SK-N-SH treated with all-trans-retinoic acid at 6 μM for 48 hours (cell line): ENCODE data around the gene SURF4.

Experiments used
- ARNTL ChIP-seq: fragments of 450-650 bp; formaldehyde crosslinking; IDR thresholded peaks from 2 replicates; pipeline ENCODE4 v1.5.0; 2020; ENCODE audit warnings: low read depth, mild to moderate bottlenecking, moderate library complexity, borderline replicate concordance
- CSRNP3 ChIP-seq: fragments of 250-450 bp; sonication (Bioruptor Pico); IDR thresholded peaks from 2 replicates; pipeline ENCODE4 v1.5.1; 2021; ENCODE audit warnings: mild to moderate bottlenecking, moderate library complexity
- GLIS3 ChIP-seq: fragments of 250-450 bp; sonication (Bioruptor Pico); IDR thresholded peaks from 2 replicates; pipeline ENCODE4 v1.5.0; 2020; ENCODE audit warnings: mild to moderate bottlenecking, moderate library complexity
- ISL1 ChIP-seq: fragments of 250-450 bp; sonication (Bioruptor Pico); IDR thresholded peaks from 2 replicates; pipeline ENCODE4 v2.1.2; 2022; ENCODE audit warnings: mild to moderate bottlenecking, moderate library complexity
- RARB ChIP-seq: fragments of 250-450 bp; sonication (Bioruptor Pico); IDR thresholded peaks from 2 replicates; pipeline ENCODE4 v1.8.0; 2021; ENCODE audit warnings: mild to moderate bottlenecking, moderate library complexity
- SNAI2 ChIP-seq: fragments of 250-450 bp; sonication (Bioruptor Pico); IDR thresholded peaks from 2 replicates; pipeline ENCODE4 v1.5.0; 2020; ENCODE audit warnings: mild to moderate bottlenecking, moderate library complexity
- TOX ChIP-seq: fragments of 250-450 bp; sonication (Bioruptor Pico); IDR thresholded peaks from 2 replicates; pipeline ENCODE4 v1.8.0; 2021; ENCODE audit warnings: mild to moderate bottlenecking, moderate library complexity, borderline replicate concordance
- ZFP3 ChIP-seq: fragments of 250-450 bp; sonication (Bioruptor Pico); IDR thresholded peaks from 2 replicates; pipeline ENCODE4 v1.5.0; 2020; ENCODE audit warnings: mild to moderate bottlenecking, moderate library complexity
- ZNF70 ChIP-seq: fragments of 450-650 bp; formaldehyde crosslinking; IDR thresholded peaks from 2 replicates; pipeline ENCODE4 v1.5.0; 2020; ENCODE audit warnings: mild to moderate bottlenecking, moderate library complexity
- ZNF8 ChIP-seq: fragments of 450-650 bp; formaldehyde crosslinking; IDR thresholded peaks from 2 replicates; pipeline ENCODE4 v1.5.0; 2020; ENCODE audit warnings: mild to moderate bottlenecking, moderate library complexity
- TF ChIP-seq, protein P1 (sequence below): fragments of 250-450 bp; sonication (Bioruptor Pico); IDR thresholded peaks from 2 replicates; pipeline ENCODE4 v1.5.1; 2020; ENCODE audit warnings: low read depth, mild to moderate bottlenecking, moderate library complexity
- TF ChIP-seq, protein P2 (sequence below): fragments of 250-450 bp; sonication (Bioruptor Pico); IDR thresholded peaks from 2 replicates; pipeline ENCODE4 v1.8.0; 2020; ENCODE audit warnings: mild to moderate bottlenecking, moderate library complexity, borderline replicate concordance
- TF ChIP-seq, protein P3 (sequence below): fragments of 250-450 bp; sonication (Bioruptor Pico); IDR thresholded peaks from 2 replicates; pipeline ENCODE4 v1.5.0; 2020; ENCODE audit warnings: mild to moderate bottlenecking, moderate library complexity

DNA sequence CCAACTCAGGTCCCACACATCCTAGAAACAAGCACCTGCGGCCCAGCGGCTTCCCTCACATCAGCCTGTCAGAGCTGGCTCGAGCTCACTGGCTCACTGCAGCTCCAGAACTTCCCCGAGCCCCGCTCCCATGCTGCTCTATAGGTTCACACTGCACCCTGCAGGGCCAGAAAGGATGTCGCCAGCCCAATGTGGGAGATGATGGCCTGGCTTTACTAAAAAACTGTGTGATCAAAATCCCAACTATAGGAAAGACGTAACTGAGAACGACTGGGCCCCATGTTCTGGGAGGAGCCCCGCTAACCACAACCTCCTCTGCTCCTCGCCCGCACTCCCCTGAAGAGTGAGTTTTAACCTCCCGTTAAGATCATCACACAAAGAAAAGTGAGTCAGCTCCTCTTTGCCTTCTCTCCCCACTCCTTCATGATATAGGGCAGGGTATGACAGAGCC, 4.6 kb downstream of the SURF4 start:
- TF ChIP-seq, protein P1, sequence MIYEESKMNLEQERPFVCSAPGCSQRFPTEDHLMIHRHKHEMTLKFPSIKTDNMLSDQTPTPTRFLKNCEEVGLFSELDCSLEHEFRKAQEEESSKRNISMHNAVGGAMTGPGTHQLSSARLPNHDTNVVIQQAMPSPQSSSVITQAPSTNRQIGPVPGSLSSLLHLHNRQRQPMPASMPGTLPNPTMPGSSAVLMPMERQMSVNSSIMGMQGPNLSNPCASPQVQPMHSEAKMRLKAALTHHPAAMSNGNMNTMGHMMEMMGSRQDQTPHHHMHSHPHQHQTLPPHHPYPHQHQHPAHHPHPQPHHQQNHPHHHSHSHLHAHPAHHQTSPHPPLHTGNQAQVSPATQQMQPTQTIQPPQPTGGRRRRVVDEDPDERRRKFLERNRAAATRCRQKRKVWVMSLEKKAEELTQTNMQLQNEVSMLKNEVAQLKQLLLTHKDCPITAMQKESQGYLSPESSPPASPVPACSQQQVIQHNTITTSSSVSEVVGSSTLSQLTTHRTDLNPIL: no peak
- no peak for TF ChIP-seq ZNF8
- no peak for TF ChIP-seq SNAI2 (CRISPR knock-in tag)
- TF ChIP-seq, protein P2, sequence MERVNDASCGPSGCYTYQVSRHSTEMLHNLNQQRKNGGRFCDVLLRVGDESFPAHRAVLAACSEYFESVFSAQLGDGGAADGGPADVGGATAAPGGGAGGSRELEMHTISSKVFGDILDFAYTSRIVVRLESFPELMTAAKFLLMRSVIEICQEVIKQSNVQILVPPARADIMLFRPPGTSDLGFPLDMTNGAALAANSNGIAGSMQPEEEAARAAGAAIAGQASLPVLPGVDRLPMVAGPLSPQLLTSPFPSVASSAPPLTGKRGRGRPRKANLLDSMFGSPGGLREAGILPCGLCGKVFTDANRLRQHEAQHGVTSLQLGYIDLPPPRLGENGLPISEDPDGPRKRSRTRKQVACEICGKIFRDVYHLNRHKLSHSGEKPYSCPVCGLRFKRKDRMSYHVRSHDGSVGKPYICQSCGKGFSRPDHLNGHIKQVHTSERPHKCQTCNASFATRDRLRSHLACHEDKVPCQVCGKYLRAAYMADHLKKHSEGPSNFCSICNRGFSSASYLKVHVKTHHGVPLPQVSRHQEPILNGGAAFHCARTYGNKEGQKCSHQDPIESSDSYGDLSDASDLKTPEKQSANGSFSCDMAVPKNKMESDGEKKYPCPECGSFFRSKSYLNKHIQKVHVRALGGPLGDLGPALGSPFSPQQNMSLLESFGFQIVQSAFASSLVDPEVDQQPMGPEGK (CRISPR knock-in tag): no peak
- TF ChIP-seq, protein P3, sequence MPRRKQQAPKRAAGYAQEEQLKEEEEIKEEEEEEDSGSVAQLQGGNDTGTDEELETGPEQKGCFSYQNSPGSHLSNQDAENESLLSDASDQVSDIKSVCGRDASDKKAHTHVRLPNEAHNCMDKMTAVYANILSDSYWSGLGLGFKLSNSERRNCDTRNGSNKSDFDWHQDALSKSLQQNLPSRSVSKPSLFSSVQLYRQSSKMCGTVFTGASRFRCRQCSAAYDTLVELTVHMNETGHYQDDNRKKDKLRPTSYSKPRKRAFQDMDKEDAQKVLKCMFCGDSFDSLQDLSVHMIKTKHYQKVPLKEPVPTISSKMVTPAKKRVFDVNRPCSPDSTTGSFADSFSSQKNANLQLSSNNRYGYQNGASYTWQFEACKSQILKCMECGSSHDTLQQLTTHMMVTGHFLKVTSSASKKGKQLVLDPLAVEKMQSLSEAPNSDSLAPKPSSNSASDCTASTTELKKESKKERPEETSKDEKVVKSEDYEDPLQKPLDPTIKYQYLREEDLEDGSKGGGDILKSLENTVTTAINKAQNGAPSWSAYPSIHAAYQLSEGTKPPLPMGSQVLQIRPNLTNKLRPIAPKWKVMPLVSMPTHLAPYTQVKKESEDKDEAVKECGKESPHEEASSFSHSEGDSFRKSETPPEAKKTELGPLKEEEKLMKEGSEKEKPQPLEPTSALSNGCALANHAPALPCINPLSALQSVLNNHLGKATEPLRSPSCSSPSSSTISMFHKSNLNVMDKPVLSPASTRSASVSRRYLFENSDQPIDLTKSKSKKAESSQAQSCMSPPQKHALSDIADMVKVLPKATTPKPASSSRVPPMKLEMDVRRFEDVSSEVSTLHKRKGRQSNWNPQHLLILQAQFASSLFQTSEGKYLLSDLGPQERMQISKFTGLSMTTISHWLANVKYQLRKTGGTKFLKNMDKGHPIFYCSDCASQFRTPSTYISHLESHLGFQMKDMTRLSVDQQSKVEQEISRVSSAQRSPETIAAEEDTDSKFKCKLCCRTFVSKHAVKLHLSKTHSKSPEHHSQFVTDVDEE (CRISPR knock-in tag): no peak
- no peak for TF ChIP-seq ARNTL
- no peak for TF ChIP-seq TOX (CRISPR knock-in tag)
- no peak for TF ChIP-seq ZNF70
- TF ChIP-seq ISL1 (CRISPR knock-in tag): no peak
- no peak for TF ChIP-seq CSRNP3
- no peak for TF ChIP-seq GLIS3 (CRISPR knock-in tag)
- TF ChIP-seq ZFP3 (CRISPR knock-in tag): no peak
- no peak for TF ChIP-seq RARB
